GM23338 (cell line): ENCODE measurements around the gene NCKAP5. TPM values are rescaled to one million over a fixed set of nuclear protein-coding genes. Genes with fewer than 3 reads are reported as not detected.

ENCODE experiments used
- ATAC-seq: fragments of 200-7000 bp; cut with Tn5 transposase; 3 replicates; pipeline ENCODE4 v1.9.1; 2020
- DNase-seq: peaks from one replicate; pipeline ENCODE4 v3.0.0-alpha.2; 2015; ENCODE audit warnings: low spot score
- H2AFZ ChIP-seq: fragments of 200-600 bp; sonication (generic); 2 replicates; pipeline ENCODE4 v1.8.0; 2016; ENCODE audit warnings: antibody characterized with exemption, mild to moderate bottlenecking, moderate library complexity
- H3F3A ChIP-seq: fragments of 200-600 bp; sonication (generic); replicated peaks from 2 replicates; pipeline ENCODE4 v1.8.0; 2017; ENCODE audit warnings: antibody characterized with exemption, mixed run types, low read depth
- H3K27ac ChIP-seq: fragments of 200-600 bp; sonication (generic); 2 replicates; pipeline ENCODE4 v1.6.1; 2016; ENCODE audit warnings: low read depth
- H3K27me3 ChIP-seq: fragments of 200-600 bp; sonication (generic); 2 replicates; pipeline ENCODE4 v1.8.0; 2016; ENCODE audit warnings: mild to moderate bottlenecking, mixed run types, moderate library complexity; ENCODE audit not compliant: insufficient read depth
- H3K36me3 ChIP-seq: fragments of 200-600 bp; sonication (generic); 2 replicates; pipeline ENCODE4 v1.8.0; 2016; ENCODE audit warnings: mild to moderate bottlenecking; ENCODE audit not compliant: insufficient read depth
- H3K4me1 ChIP-seq: fragments of 200-600 bp; sonication (generic); 2 replicates; pipeline ENCODE4 v1.8.0; 2016; ENCODE audit warnings: mild to moderate bottlenecking, moderate library complexity; ENCODE audit not compliant: insufficient read depth
- H3K4me2 ChIP-seq: fragments of 200-600 bp; sonication (generic); 2 replicates; pipeline ENCODE4 v1.7.1; 2017; ENCODE audit warnings: mixed run types
- H3K4me3 ChIP-seq: fragments of 200-600 bp; sonication (generic); 2 replicates; pipeline ENCODE4 v1.6.1; 2016; ENCODE audit warnings: mixed run types
- H3K79me2 ChIP-seq: fragments of 200-600 bp; sonication (generic); replicated peaks from 2 replicates; pipeline ENCODE4 v1.8.0; 2017; ENCODE audit warnings: mild to moderate bottlenecking; ENCODE audit not compliant: insufficient read depth
- H3K9me2 ChIP-seq: fragments of 200-600 bp; sonication (generic); 2 replicates; pipeline ENCODE4 v1.8.0; 2017; ENCODE audit not compliant: insufficient read depth
- H4K20me1 ChIP-seq: fragments of 200-600 bp; sonication (generic); replicated peaks from 2 replicates; pipeline ENCODE4 v1.8.0; 2017; ENCODE audit warnings: mild to moderate bottlenecking; ENCODE audit not compliant: insufficient read depth
- H3K27ac Mint-ChIP-seq: 2 replicates; pipeline ENCODE4 v1.8.0; 2020; ENCODE audit warnings: inconsistent platforms, mild to moderate bottlenecking, moderate library complexity, mixed read lengths
- H3K27me3 Mint-ChIP-seq: 3 replicates; pipeline ENCODE4 v1.8.0; 2022; ENCODE audit warnings: low read depth, mild to moderate bottlenecking, moderate library complexity, mixed read lengths, inconsistent platforms; ENCODE audit not compliant: insufficient read depth, poor library complexity
- H3K36me3 Mint-ChIP-seq: 3 replicates; pipeline ENCODE4 v1.8.0; 2021; ENCODE audit warnings: low read depth, mild to moderate bottlenecking, inconsistent platforms, moderate library complexity, mixed read lengths
- H3K4me1 Mint-ChIP-seq: 3 replicates; pipeline ENCODE4 v1.8.0; 2020; ENCODE audit warnings: mild to moderate bottlenecking, inconsistent platforms, mixed read lengths
- H3K4me3 Mint-ChIP-seq: 3 replicates; pipeline ENCODE4 v1.8.0; 2021; ENCODE audit warnings: moderate library complexity, mild to moderate bottlenecking, inconsistent platforms, mixed read lengths
- H3K9me3 Mint-ChIP-seq: 3 replicates; pipeline ENCODE4 v1.8.0; 2020; ENCODE audit warnings: moderate library complexity, mild to moderate bottlenecking, inconsistent platforms, mixed read lengths
- CREB1 ChIP-seq: fragments of 250-450 bp; sonication (Bioruptor Pico); IDR thresholded peaks from 2 replicates; pipeline ENCODE4 v1.5.0; 2020; ENCODE audit warnings: low read depth, mild to moderate bottlenecking, moderate library complexity
- ETS1 ChIP-seq: IDR thresholded peaks from 2 replicates; pipeline ENCODE4 v1.6.1; 2016; ENCODE audit warnings: antibody characterized with exemption
- EZH2 ChIP-seq: fragments of 200-600 bp; sonication (generic); IDR thresholded peaks from one replicate; pipeline ENCODE4 v1.8.0; 2017; ENCODE audit warnings: antibody characterized with exemption, mild to moderate bottlenecking, low read depth; ENCODE audit not compliant: unreplicated experiment
- EZH2phosphoT487 ChIP-seq: fragments of 200-600 bp; sonication (generic); IDR thresholded peaks from one replicate; pipeline ENCODE4 v1.8.1; 2018; ENCODE audit warnings: antibody characterized with exemption; ENCODE audit not compliant: unreplicated experiment
- JUNB ChIP-seq: IDR thresholded peaks from one replicate; pipeline ENCODE4 v1.6.1; 2016; ENCODE audit warnings: antibody characterized with exemption; ENCODE audit not compliant: unreplicated experiment
- ZNF114 ChIP-seq: fragments of 250-450 bp; sonication (Bioruptor Pico); IDR thresholded peaks from 2 replicates; pipeline ENCODE4 v1.5.0; 2020; ENCODE audit warnings: mild to moderate bottlenecking, moderate library complexity
- ZNF462 ChIP-seq: fragments of 250-450 bp; sonication (Bioruptor Pico); IDR thresholded peaks from 2 replicates; pipeline ENCODE4 v1.5.0; 2020; ENCODE audit warnings: mild to moderate bottlenecking, moderate library complexity
- polyA plus RNA-seq: library from polyadenylated mRNA; unstranded; fragments of >200 nt; fragmentation: Nextera tagmentation; extraction: Ambion mirVana; gene quantifications from 2 replicates; pipeline ENCODE4 v1.2.1, GENCODE V29; 2016
- total RNA-seq: library from RNA; depleted of rRNA; stranded (reverse); fragments of >200 nt; shearing (Covaris generic); gene quantifications from 2 replicates; pipeline ENCODE4 v1.2.3, GENCODE V29; 2014

NCKAP5 gene
- total and polyA plus RNA-seq, 2 experiments from 2014 or later: 0.34 to 0.73 TPM

DNA sequence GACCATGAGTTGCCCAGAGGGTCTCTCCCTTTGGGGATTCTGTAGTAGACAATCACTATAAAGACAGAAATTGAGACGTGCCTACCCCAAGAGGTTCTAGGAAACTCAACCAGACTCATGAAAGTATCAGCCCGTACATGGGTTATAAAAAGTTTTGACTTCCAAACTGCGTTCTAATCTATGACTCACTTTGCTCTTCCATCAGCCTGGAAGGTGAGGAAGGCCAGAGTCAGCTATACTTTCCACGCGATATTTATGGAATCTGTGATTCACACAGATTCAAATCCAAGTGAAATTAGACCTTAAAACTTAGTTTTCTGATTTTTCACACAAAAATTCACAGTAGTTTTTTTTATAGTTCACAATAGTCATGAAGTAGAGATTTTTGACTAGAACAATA is 890.6 kb downstream of the NCKAP5 start:
- Histone ChIP-seq H3K36me3 (no peaks in the 10 kb centered on the region), H3K79me2 (no peaks in the 10 kb centered on the region), H3K4me2 (no peak overlapping the region), H3F3A (no peaks in the 10 kb centered on the region), H3K4me3 (no peak overlapping the region), H3K9me2 (peaks cover 6% of the 10 kb centered on the region; the same call in 1 of the 2 replicates), H3K27me3 (peaks cover 23% of the 10 kb centered on the region), H2AFZ (no peak overlapping the region), H3K4me1 (no peaks in the 10 kb centered on the region), H4K20me1 (no peaks in the 10 kb centered on the region), H3K27ac (no peak overlapping the region)
- Mint-ChIP-seq H3K27me3 (peaks cover 5% of the 10 kb centered on the region), H3K4me1 (no peaks in the 10 kb centered on the region), H3K36me3 (no peaks in the 10 kb centered on the region), H3K4me3 (no peak overlapping the region), H3K9me3 (no peaks in the 10 kb centered on the region), H3K27ac (no peak overlapping the region)
- TF ChIP-seq EZH2phosphoT487: no peak
- no peak for TF ChIP-seq ETS1
- no peak for TF ChIP-seq ZNF462 (CRISPR knock-in tag)
- TF ChIP-seq EZH2: no peak
- no peak for TF ChIP-seq JUNB
- no peak for TF ChIP-seq CREB1 (CRISPR knock-in tag)
- TF ChIP-seq ZNF114: no peak
- DNase-seq (no peak), ATAC-seq (no peak)
